Smooth muscle cell (in vitro differentiated cells): ENCODE data around the gene SLC12A4. TPM values are rescaled to one million over a fixed set of nuclear protein-coding genes. Genes with fewer than 3 reads are reported as not detected.

Experiments used
- DNase-seq: peaks from one replicate; lab custom pipeline; 2025; ENCODE audit not compliant: unreplicated experiment; lab: John Stamatoyannopoulos, UW
- H2AFZ ChIP-seq: fragments of 200-600 bp; sonication (generic); 2 replicates; pipeline ENCODE4 v1.6.0; 2016; ENCODE audit warnings: antibody characterized with exemption, low read depth, mild to moderate bottlenecking
- H3F3A ChIP-seq: fragments of 200-600 bp; sonication (generic); 2 replicates; pipeline ENCODE4 v1.6.0; 2017; ENCODE audit warnings: antibody characterized with exemption, low read depth
- H3K27ac ChIP-seq: fragments of 200-600 bp; sonication (generic); 2 replicates; pipeline ENCODE4 v1.5.1; 2016; ENCODE audit warnings: low read depth, mild to moderate bottlenecking
- H3K27me3 ChIP-seq: fragments of 200-600 bp; sonication (generic); 2 replicates; pipeline ENCODE4 v1.6.1; 2016; ENCODE audit warnings: low read depth, mild to moderate bottlenecking
- H3K36me3 ChIP-seq: fragments of 200-600 bp; sonication (generic); 2 replicates; pipeline ENCODE4 v1.5.1; 2016; ENCODE audit warnings: low read depth
- H3K4me1 ChIP-seq: fragments of 200-600 bp; sonication (generic); 2 replicates; pipeline ENCODE4 v1.5.1; 2016; ENCODE audit warnings: low read depth
- H3K4me2 ChIP-seq: fragments of 200-600 bp; sonication (generic); 2 replicates; pipeline ENCODE4 v1.6.0; 2016; ENCODE audit warnings: mild to moderate bottlenecking
- H3K4me3 ChIP-seq: fragments of 200-600 bp; sonication (generic); 2 replicates; pipeline ENCODE4 v1.5.1; 2016; ENCODE audit warnings: mild to moderate bottlenecking
- H3K79me2 ChIP-seq: fragments of 200-600 bp; sonication (generic); 2 replicates; pipeline ENCODE4 v1.6.0; 2016; ENCODE audit warnings: low read depth, mild to moderate bottlenecking
- H3K9ac ChIP-seq: fragments of 200-600 bp; sonication (generic); 2 replicates; pipeline ENCODE4 v1.6.0; 2016; ENCODE audit warnings: low read depth
- H3K9me3 ChIP-seq: fragments of 200-600 bp; sonication (generic); replicated peaks from 2 replicates; pipeline ENCODE4 v1.5.1; 2016; ENCODE audit warnings: low read depth
- H4K20me1 ChIP-seq: fragments of 200-600 bp; sonication (generic); 2 replicates; pipeline ENCODE4 v1.6.0; 2016; ENCODE audit warnings: low read depth
- WGBS: methylation state at CpG from one replicate; pipeline ENCODE4 v1.1.7; 2016; ENCODE audit warnings: low lambda C conversion rate; 5-methylcytosine and 5-hydroxymethylcytosine counted together
- polyA plus RNA-seq: library from polyadenylated mRNA; unstranded; fragments of >200 nt; fragmentation: Nextera tagmentation; extraction: Ambion mirVana; gene quantifications from 2 replicates; pipeline ENCODE4 v1.2.1, GENCODE V29; 2016
- total RNA-seq: library from RNA; depleted of rRNA; stranded (reverse); fragments of >200 nt; gene quantifications from 2 replicates; pipeline ENCODE4 v1.2.3, GENCODE V29; 2014
- TF ChIP-seq, protein P1 (sequence below): fragments of 200-600 bp; sonication (generic); IDR thresholded peaks from 2 replicates; pipeline ENCODE4 v1.5.1; 2017; ENCODE audit warnings: borderline replicate concordance, mild to moderate bottlenecking, antibody characterized with exemption; ENCODE audit not compliant: insufficient read depth, poor library complexity, severe bottlenecking

The SLC12A4 gene
- total and polyA plus RNA-seq, 2 experiments from 2014 or later: 47.7 to 92.4 TPM

DNA sequence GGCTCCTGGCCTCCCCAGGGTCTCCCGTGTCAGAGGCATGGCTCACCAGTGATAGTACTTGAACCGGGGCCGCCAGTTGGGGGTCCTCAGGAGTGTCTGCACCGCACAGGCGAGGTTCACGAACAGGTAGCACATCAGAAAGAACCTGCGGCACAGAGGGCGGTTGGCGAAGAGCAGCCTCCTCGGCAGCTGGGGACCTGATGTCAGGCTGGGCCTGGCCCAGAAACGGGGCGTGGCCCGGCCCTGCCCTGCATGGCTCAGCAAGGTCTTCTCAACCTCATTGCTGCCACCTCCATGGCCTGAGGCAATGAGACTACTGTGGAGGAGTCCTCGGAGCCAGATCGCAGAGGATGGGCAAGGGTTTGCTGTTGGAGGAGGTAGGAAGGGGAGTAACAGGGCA is 20.4 kb downstream of the SLC12A4 start:
- TF ChIP-seq, protein P1, sequence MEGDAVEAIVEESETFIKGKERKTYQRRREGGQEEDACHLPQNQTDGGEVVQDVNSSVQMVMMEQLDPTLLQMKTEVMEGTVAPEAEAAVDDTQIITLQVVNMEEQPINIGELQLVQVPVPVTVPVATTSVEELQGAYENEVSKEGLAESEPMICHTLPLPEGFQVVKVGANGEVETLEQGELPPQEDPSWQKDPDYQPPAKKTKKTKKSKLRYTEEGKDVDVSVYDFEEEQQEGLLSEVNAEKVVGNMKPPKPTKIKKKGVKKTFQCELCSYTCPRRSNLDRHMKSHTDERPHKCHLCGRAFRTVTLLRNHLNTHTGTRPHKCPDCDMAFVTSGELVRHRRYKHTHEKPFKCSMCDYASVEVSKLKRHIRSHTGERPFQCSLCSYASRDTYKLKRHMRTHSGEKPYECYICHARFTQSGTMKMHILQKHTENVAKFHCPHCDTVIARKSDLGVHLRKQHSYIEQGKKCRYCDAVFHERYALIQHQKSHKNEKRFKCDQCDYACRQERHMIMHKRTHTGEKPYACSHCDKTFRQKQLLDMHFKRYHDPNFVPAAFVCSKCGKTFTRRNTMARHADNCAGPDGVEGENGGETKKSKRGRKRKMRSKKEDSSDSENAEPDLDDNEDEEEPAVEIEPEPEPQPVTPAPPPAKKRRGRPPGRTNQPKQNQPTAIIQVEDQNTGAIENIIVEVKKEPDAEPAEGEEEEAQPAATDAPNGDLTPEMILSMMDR: no peak
- Histone ChIP-seq H3K4me3 (no peak overlapping the region), H3K27me3 (no peaks in the 10 kb centered on the region), H2AFZ (no peak overlapping the region), H3F3A (peaks cover 16% of the 10 kb centered on the region), H3K4me2 (no peak overlapping the region), H3K79me2 (no peaks in the 10 kb centered on the region), H4K20me1 (peaks cover 100% of the 10 kb centered on the region), H3K36me3 (no peaks in the 10 kb centered on the region), H3K4me1 (no peaks in the 10 kb centered on the region), H3K9me3 (no peaks in the 10 kb centered on the region), H3K27ac (no peak overlapping the region), H3K9ac (no peak overlapping the region)
- no peak for DNase-seq
- WGBS: 95% methylated on average over 15 of the region's 15 CpGs

DNA sequence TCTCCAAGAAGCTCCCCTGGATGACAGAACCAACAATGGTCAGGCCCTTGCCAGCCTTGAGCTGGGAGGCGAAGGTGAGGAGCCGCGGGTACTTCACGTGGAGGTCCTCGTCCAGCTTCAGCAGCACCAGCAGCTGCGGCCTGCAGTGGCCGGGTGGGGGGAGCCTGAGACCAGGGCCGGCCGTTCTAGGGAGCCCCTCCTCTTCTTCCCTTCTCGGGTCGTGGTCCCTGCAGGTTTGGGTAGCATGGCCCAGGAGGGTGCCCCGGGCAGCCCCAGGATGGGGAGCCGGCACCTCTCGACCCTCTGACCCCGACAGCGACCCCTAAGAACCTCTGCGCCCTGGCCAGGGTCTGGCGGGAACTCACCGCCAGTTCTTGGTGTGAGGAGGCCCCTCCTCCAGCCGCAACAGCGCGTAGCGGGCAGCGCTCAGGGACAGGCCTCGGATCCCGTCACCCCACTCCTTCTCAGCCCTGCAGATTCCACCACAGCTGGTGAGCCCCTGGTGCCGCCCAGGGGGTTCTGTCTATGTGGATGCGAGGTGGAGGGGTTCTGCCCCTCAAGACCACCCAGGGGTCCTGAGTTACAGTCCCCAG is 21.4 kb downstream of the SLC12A4 start:
- Histone ChIP-seq H3K4me3 (no peak overlapping the region), H3K9me3 (no peaks in the 10 kb centered on the region), H2AFZ (no peak overlapping the region), H3K4me1 (no peaks in the 10 kb centered on the region), H3K4me2 (no peak overlapping the region), H3K27me3 (no peaks in the 10 kb centered on the region), H3F3A (peaks cover 20% of the 10 kb centered on the region), H3K79me2 (no peaks in the 10 kb centered on the region), H3K9ac (no peak overlapping the region), H3K36me3 (no peaks in the 10 kb centered on the region), H4K20me1 (peaks cover 100% of the 10 kb centered on the region), H3K27ac (no peak overlapping the region)
- TF ChIP-seq, protein P1: no peak
- 98% methylated on average over 28 of the region's 28 CpGs for WGBS
- DNase-seq: no peak

DNA sequence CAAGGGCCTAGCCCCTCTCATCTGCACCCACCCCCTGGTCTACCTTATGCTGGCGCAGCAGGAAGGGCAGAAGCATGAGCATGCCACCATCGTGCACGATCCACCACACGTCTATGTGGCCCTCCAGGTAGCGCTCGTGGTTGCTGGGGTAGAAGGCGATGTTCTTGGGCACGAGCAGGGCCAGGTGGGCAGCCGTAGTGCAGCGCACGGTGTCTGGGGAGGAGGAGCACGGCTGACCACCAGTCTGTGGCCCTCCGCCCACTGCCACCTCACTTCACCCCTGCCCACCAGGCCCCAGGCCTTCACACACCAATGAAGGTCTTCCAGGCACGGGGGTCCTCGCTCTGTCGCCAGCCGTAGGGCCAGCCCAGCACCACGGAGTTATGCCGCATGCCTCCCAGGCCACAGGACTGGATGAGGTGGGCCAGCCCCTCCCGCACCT is 22.3 kb downstream of the SLC12A4 start:
- H3K79me2 ChIP-seq: no peaks in the 10 kb centered on the region
- no peak overlapping the region for H3K4me2 ChIP-seq
- no peaks in the 10 kb centered on the region for H3K27me3 ChIP-seq
- H3K27ac ChIP-seq: no peak overlapping the region
- no peak overlapping the region for H2AFZ ChIP-seq
- no peak overlapping the region for H3K4me3 ChIP-seq
- WGBS: 98% methylated on average over 16 of the region's 20 CpGs
- no peaks in the 10 kb centered on the region for H3K4me1 ChIP-seq
- H3K9me3 ChIP-seq: no peaks in the 10 kb centered on the region
- TF ChIP-seq, protein P1: no peak
- H4K20me1 ChIP-seq: peaks cover 100% of the 10 kb centered on the region
- no peak overlapping the region for H3K9ac ChIP-seq
- no peak for DNase-seq
- no peaks in the 10 kb centered on the region for H3K36me3 ChIP-seq
- H3F3A ChIP-seq: peaks cover 20% of the 10 kb centered on the region

DNA sequence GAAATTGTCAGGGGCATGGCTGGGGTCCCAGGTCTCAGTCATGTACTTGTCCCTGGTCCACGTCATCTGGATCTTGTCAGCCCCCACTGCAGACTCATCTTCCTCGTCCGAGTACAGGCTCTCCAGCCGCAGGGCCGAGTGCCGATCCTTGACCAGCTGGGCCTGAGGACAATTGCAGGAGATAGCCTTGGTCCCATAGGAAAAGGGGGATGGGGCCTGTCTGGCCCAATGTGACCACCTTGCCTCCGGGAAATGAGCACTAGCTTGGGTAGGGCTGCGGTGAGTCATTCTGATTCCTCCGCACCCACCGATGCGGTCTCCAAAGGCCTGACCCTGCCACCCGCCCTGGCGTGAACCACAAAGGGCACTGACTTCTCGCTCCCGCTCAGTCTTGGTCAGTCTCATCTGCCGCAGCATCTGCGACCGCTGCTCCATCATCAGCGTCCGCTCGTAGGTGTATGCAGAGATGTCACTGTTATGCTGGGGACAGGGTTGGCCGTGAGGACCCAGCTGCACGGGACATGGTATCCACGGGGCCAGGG is 23.0 kb downstream of the SLC12A4 start:
- Histone ChIP-seq H2AFZ (no peak overlapping the region), H4K20me1 (peaks cover 100% of the 10 kb centered on the region), H3K4me1 (no peaks in the 10 kb centered on the region), H3K27ac (no peak overlapping the region), H3K27me3 (no peaks in the 10 kb centered on the region), H3K4me2 (no peak overlapping the region), H3K9me3 (no peaks in the 10 kb centered on the region), H3K36me3 (no peaks in the 10 kb centered on the region), H3K4me3 (no peak overlapping the region), H3K9ac (no peak overlapping the region), H3F3A (peaks cover 20% of the 10 kb centered on the region), H3K79me2 (no peaks in the 10 kb centered on the region)
- 98% methylated on average over 24 of the region's 24 CpGs for WGBS
- TF ChIP-seq, protein P1: no peak
- no peak for DNase-seq
